H1 (cell line): ENCODE results near the gene DOK6. TPM values are rescaled to one million over a fixed set of nuclear protein-coding genes. Genes with fewer than 3 reads are reported as not detected.

Source experiments
- CTCF ChIA-PET: fragments of 300-600 bp; sonication (Branson Sonifier 250); formaldehyde crosslinking; loops from one replicate; lab custom pipeline; 2021; ENCODE audit not compliant: partially characterized antibody; lab: Charles Lee
- POLR2A ChIA-PET: fragments of 300-600 bp; sonication (Branson Sonifier 250); formaldehyde crosslinking; loops from one replicate; lab custom pipeline; 2021; ENCODE audit warnings: inconsistent platforms; ENCODE audit not compliant: partially characterized antibody; lab: Charles Lee
- DNase-seq, 2 experiments: peaks; one replicate each; pipeline versions ENCODE4 v3.0.0 to v3.0.0-alpha.2; 2010 to 2022; ENCODE audit warnings: low spot score in 2 of 2, low read depth in 1 of 2, mixed read lengths in 1 of 2
- FAIRE-seq: peaks from 2 replicates; lab custom pipeline; 2011; peaks lifted over from hg19 to GRCh38; lab: Jason Lieb, UNC
- H2AFZ ChIP-seq: 2 replicates; pipeline ENCODE4 v1.8.1; 2012; ENCODE audit warnings: low read length, inconsistent platforms
- H2AK5ac ChIP-seq: 2 replicates; pipeline ENCODE4 v1.6.1; 2013; ENCODE audit warnings: low read depth, low read length
- H2BK120ac ChIP-seq: replicated peaks from 2 replicates; pipeline ENCODE3; 2013; ENCODE audit warnings: low read depth, low read length, inconsistent platforms
- H2BK12ac ChIP-seq: 2 replicates; pipeline ENCODE4 v1.6.1; 2013; ENCODE audit warnings: low read depth, low read length
- H2BK15ac ChIP-seq: 2 replicates; pipeline ENCODE4 v1.6.1; 2013; ENCODE audit warnings: low read length
- H2BK20ac ChIP-seq: 2 replicates; pipeline ENCODE4 v1.6.1; 2013; ENCODE audit warnings: low read length
- H2BK5ac ChIP-seq: 2 replicates; pipeline ENCODE4 v1.6.1; 2013; ENCODE audit warnings: low read depth, low read length
- H3K14ac ChIP-seq: 2 replicates; pipeline ENCODE4 v1.6.1; 2013; ENCODE audit warnings: inconsistent platforms; ENCODE audit not compliant: insufficient read length
- H3K18ac ChIP-seq: 2 replicates; pipeline ENCODE4 v1.6.1; 2013; ENCODE audit warnings: low read length; ENCODE audit errors: extremely low read depth
- H3K23ac ChIP-seq: 2 replicates; pipeline ENCODE4 v1.6.1; 2013; ENCODE audit warnings: inconsistent platforms; ENCODE audit not compliant: insufficient read length
- H3K23me2 ChIP-seq: 2 replicates; pipeline ENCODE4 v1.6.1; 2013; ENCODE audit warnings: low read depth, low read length
- H3K27ac ChIP-seq: 2 replicates; pipeline ENCODE4 v1.6.1; 2011; ENCODE audit warnings: low read depth, low read length, inconsistent platforms
- H3K27me3 ChIP-seq, 4 experiments: replicated peaks in 1 of 4; 1 replicate in 1 of 4; 2 replicates in 3 of 4; pipeline versions ENCODE4 v1.6.1 to v1.8.1; 2011 to 2013; ENCODE audit warnings: low read length in 3 of 4, mild to moderate bottlenecking in 3 of 4, inconsistent platforms in 2 of 4, mixed read lengths in 2 of 4, moderate library complexity in 1 of 4; ENCODE audit not compliant: control insufficient read depth in 3 of 4, insufficient read depth in 3 of 4; ENCODE audit errors: extremely low read depth in 1 of 4
- H3K36me3 ChIP-seq, 4 experiments: 2 replicates each; pipeline versions ENCODE4 v1.6.1 to v1.8.1; 2011 to 2013; ENCODE audit warnings: mild to moderate bottlenecking in 4 of 4, low read length in 3 of 4, moderate library complexity in 2 of 4, control low read depth in 1 of 4, inconsistent platforms in 1 of 4; ENCODE audit not compliant: insufficient read depth in 4 of 4, control insufficient read depth in 2 of 4
- H3K4ac ChIP-seq: replicated peaks from 2 replicates; pipeline ENCODE3; 2013; ENCODE audit warnings: low read length, low read depth, mixed read lengths, inconsistent platforms; ENCODE audit not compliant: insufficient read length
- H3K4me1 ChIP-seq, 4 experiments: replicated peaks in 1 of 4; 1 replicate in 1 of 4; 2 replicates in 3 of 4; pipeline versions ENCODE4 v1.6.1 to v1.8.1; 2011 to 2013; ENCODE audit warnings: low read length in 3 of 4, inconsistent platforms in 2 of 4, mixed read lengths in 1 of 4; ENCODE audit not compliant: insufficient read depth in 4 of 4, control insufficient read depth in 3 of 4
- H3K4me2 ChIP-seq, 2 experiments: 2 replicates each; pipeline versions ENCODE4 v1.6.1 to v1.8.1; 2011 to 2013; ENCODE audit warnings: low read depth in 2 of 2, low read length in 2 of 2, control low read depth in 1 of 2, inconsistent platforms in 1 of 2, mild to moderate bottlenecking in 1 of 2; ENCODE audit not compliant: insufficient read depth in 1 of 2
- H3K4me3 ChIP-seq, 4 experiments: fragments of 200-600, 300-600 bp in 1 of 4; sonication (generic), shearing (Covaris generic), sonication (Bioruptor Twin) in 1 of 4; 2 replicates each; pipeline versions ENCODE4 v1.5.1 to v1.8.1; 2011 to 2016; ENCODE audit warnings: low read length in 4 of 4, low read depth in 3 of 4, control low read depth in 2 of 4, inconsistent platforms in 2 of 4, mild to moderate bottlenecking in 2 of 4, mixed read lengths in 1 of 4, moderate library complexity in 1 of 4; ENCODE audit not compliant: insufficient read depth in 2 of 4; ENCODE audit errors: extremely low read depth in 1 of 4
- H3K56ac ChIP-seq: replicated peaks from 2 replicates; pipeline ENCODE3; 2013; ENCODE audit warnings: low read depth, mild to moderate bottlenecking, mixed read lengths, low read length, inconsistent platforms; ENCODE audit not compliant: insufficient read length
- H3K79me1 ChIP-seq: 2 replicates; pipeline ENCODE4 v1.6.1; 2013; ENCODE audit warnings: low read depth, low read length, control low read depth
- H3K79me2 ChIP-seq, 2 experiments: 2 replicates each; pipeline versions ENCODE4 v1.6.1 to v1.8.1; 2012 to 2013; ENCODE audit warnings: low read length in 2 of 2, mild to moderate bottlenecking in 2 of 2, inconsistent platforms in 1 of 2; ENCODE audit not compliant: insufficient read depth in 2 of 2, control insufficient read depth in 1 of 2
- H3K9ac ChIP-seq, 4 experiments: replicated peaks in 1 of 4; 1 replicate in 1 of 4; 2 replicates in 3 of 4; pipeline versions ENCODE4 v1.6.1 to v1.8.1; 2011 to 2013; ENCODE audit warnings: low read depth in 3 of 4, low read length in 3 of 4, control low read depth in 2 of 4, mild to moderate bottlenecking in 2 of 4, moderate library complexity in 2 of 4, inconsistent platforms in 1 of 4; ENCODE audit errors: extremely low read depth in 1 of 4
- H3K9me3 ChIP-seq, 2 experiments: 2 replicates each; pipeline versions ENCODE4 v1.6.1 to v1.8.1; 2012 to 2013; ENCODE audit warnings: mild to moderate bottlenecking in 2 of 2, moderate library complexity in 2 of 2, control low read depth in 1 of 2, inconsistent platforms in 1 of 2, low read depth in 1 of 2, low read length in 1 of 2, mixed read lengths in 1 of 2; ENCODE audit not compliant: insufficient read depth in 2 of 2
- H4K20me1 ChIP-seq, 2 experiments: replicated peaks in 1 of 2; 2 replicates each; pipeline versions ENCODE3 to v1.8.1; 2011 to 2013; ENCODE audit warnings: inconsistent platforms in 2 of 2, low read length in 2 of 2, mild to moderate bottlenecking in 1 of 2; ENCODE audit not compliant: insufficient read depth in 2 of 2, control insufficient read depth in 1 of 2
- H4K5ac ChIP-seq: 2 replicates; pipeline ENCODE4 v1.6.1; 2013; ENCODE audit warnings: low read length, low read depth, mixed read lengths, inconsistent platforms; ENCODE audit not compliant: insufficient read length
- H4K8ac ChIP-seq: 2 replicates; pipeline ENCODE4 v1.8.0; 2013; ENCODE audit warnings: mild to moderate bottlenecking, moderate library complexity, low read length, inconsistent platforms; ENCODE audit not compliant: insufficient read depth; ENCODE audit errors: extremely low read depth
- H4K91ac ChIP-seq: replicated peaks from 2 replicates; pipeline ENCODE3; 2013; ENCODE audit warnings: low read length, mixed read lengths, inconsistent platforms; ENCODE audit not compliant: insufficient read length
- EGR1 ChIP-seq: IDR thresholded peaks from 2 replicates; pipeline ENCODE4 v1.6.1; 2011; ENCODE audit warnings: low read depth, low read length, borderline replicate concordance
- KDM1A ChIP-seq: fragments of 200-600, 300-600 bp; sonication (generic); IDR thresholded peaks from 2 replicates; pipeline ENCODE4 v1.7.1; 2016; ENCODE audit warnings: mild to moderate bottlenecking, low read length, borderline replicate concordance
- WGBS, 2 experiments: shearing (Covaris generic) in 1 of 2; methylation state at CpG; one replicate each; pipeline versions ENCODE4 v1.1.6 to v1.1.7; 2013 to 2015; ENCODE audit warnings: low lambda C conversion rate in 2 of 2, mixed read lengths in 2 of 2, inconsistent platforms in 1 of 2, low coverage in 1 of 2, missing lambda C conversion rate in 1 of 2; ENCODE audit not compliant: insufficient replicate concordance in 2 of 2, insufficient coverage in 1 of 2, insufficient read length in 1 of 2; ENCODE audit errors: extremely low coverage in 1 of 2, missing lambda C conversion rate in 1 of 2; 5-methylcytosine and 5-hydroxymethylcytosine counted together
- polyA plus RNA-seq, 7 experiments: library from polyadenylated mRNA; depleted of rRNA in 3 of 7; stranded (reverse) in 5 of 7; unstranded in 2 of 7; fragments of >200 nt in 5 of 7; fragments of 200-250 nt in 2 of 7; gene quantifications; 1 replicate in 5 of 7; 2 replicates in 1 of 7; 4 replicates in 1 of 7; pipeline versions ENCODE4 v1.2.1 to v1.2.3, GENCODE V29; 2011 to 2013; ENCODE audit warnings: missing spikeins in 2 of 7, mixed read lengths in 2 of 7
- total RNA-seq: library from RNA; stranded (reverse); fragmentation: NEBNext Ultra II Directional; extraction: Animal tissue kit (Norgen Biotek cat#: 25700); gene quantifications from 2 replicates; pipeline ENCODE4 v1.2.1, GENCODE V29; 2021

DOK6 gene
- total and polyA plus RNA-seq, 2 of the 8 experiments (the other 6 are each of a cell fraction or from before 2014, with no cell fraction given), result 0.33 to 0.50 TPM

DNA sequence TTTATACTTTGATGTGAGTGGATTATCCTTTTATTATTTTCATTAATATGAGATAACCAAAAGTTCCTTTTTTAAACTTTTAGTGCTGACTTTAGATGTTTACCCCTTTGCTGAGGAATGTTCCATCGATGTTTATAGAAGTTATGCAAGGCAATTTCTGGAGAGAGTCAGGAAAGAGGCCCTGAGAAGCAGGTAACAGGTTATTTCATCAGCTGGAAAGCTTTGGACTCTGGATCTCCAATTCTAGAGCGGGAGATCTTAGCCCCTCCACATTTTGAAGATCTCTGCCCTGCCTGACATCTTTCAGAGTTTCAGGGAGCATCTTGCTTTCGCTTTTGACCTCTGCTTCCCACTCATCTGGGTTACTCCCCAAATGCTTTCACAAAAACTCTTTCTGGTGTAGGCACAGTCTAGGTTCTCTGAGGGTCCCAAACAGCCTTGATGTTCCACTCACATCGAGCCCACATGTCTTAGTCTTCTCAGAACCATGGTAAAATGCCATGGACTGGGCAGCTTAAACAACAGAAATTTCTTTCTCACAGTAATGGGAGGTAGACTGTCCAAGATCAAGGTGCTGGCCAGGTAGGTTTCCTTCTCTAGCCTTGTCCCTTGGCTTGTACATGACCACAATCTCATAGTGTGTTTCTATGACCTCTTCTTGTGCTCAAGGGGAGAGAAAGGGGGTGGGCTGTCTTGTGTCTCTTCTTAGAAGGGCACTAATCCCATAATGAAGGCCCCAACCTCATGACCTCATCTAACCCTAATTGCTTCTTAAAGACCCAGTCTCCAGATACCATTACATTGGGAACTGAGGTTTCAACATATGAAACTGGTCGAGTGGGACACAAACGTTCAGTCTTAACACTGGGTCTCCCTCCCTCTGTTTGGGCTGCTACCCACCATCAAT lies 87.1 kb downstream of the DOK6 start:
- no peak overlapping the region for H3K18ac ChIP-seq
- no peak overlapping the region for H3K23ac ChIP-seq
- H2AFZ ChIP-seq, result no peak overlapping the region
- H3K27ac ChIP-seq, result no peak overlapping the region
- H3K36me3 ChIP-seq, result no peaks in the 10 kb centered on the region
- H2BK120ac ChIP-seq, result no peak overlapping the region
- H2BK15ac ChIP-seq, result no peak overlapping the region
- no peak overlapping the region for H3K4me2 ChIP-seq
- no peak overlapping the region for H3K9ac ChIP-seq
- H4K91ac ChIP-seq, result no peak overlapping the region
- ChIA-PET POLR2A (no interaction called here), CTCF (no interaction called here)
- H3K56ac ChIP-seq, result no peak overlapping the region
- no peak for FAIRE-seq
- no peaks in the 10 kb centered on the region for H3K79me1 ChIP-seq
- no peaks in the 10 kb centered on the region for H4K20me1 ChIP-seq
- no peaks in the 10 kb centered on the region for H3K4me1 ChIP-seq
- H2AK5ac ChIP-seq, result no peak overlapping the region
- H3K9me3 ChIP-seq, result no peaks in the 10 kb centered on the region
- no peak overlapping the region for H2BK5ac ChIP-seq
- no peak overlapping the region for H3K4ac ChIP-seq
- H3K4me3 ChIP-seq, result no peak overlapping the region
- no peak overlapping the region for H2BK20ac ChIP-seq
- H4K8ac ChIP-seq, result no peak overlapping the region
- no peaks in the 10 kb centered on the region for H3K79me2 ChIP-seq
- WGBS, 2 experiments, result 83% methylated on average over 6 of the region's 6 CpGs; no CpG with 5 or more reads in 1 of the 2 experiments
- H3K14ac ChIP-seq, result no peak overlapping the region
- no peak for DNase-seq
- H4K5ac ChIP-seq, result no peak overlapping the region
- H2BK12ac ChIP-seq, result no peak overlapping the region
- H3K23me2 ChIP-seq, result no peaks in the 10 kb centered on the region
- no peaks in the 10 kb centered on the region; a peak in 1 of 7 replicates for H3K27me3 ChIP-seq
- TF ChIP-seq KDM1A (no peak), EGR1 (no peak)
